H7 (cell line): ENCODE data around the gene HEPHL1. TPM values are rescaled to one million over a fixed set of nuclear protein-coding genes. Genes with fewer than 3 reads are reported as not detected.

ENCODE experiments used
- DNase-seq: peaks from one replicate; pipeline ENCODE4 v3.0.0; 2012
- H3K27me3 ChIP-seq: 2 replicates; pipeline ENCODE4 v1.6.0; 2011; ENCODE audit warnings: mild to moderate bottlenecking, low read length; ENCODE audit not compliant: control insufficient read depth, insufficient read depth
- H3K36me3 ChIP-seq: replicated peaks from 2 replicates; pipeline ENCODE4 v1.5.1; 2011; ENCODE audit warnings: low read length; ENCODE audit not compliant: control insufficient read depth, insufficient read depth
- H3K4me3 ChIP-seq: 2 replicates; pipeline ENCODE4 v1.5.1; 2011; ENCODE audit warnings: low read depth, mild to moderate bottlenecking, control low read depth, low read length, moderate library complexity; ENCODE audit not compliant: insufficient read depth
- total RNA-seq: library from RNA; depleted of rRNA; stranded (reverse); fragments of >200 nt; shearing (Covaris generic); gene quantifications from 2 replicates; pipeline ENCODE4 v1.2.3, GENCODE V29; 2014

The HEPHL1 gene
- total RNA-seq, 1 experiment from 2014 or later = not detected

DNA sequence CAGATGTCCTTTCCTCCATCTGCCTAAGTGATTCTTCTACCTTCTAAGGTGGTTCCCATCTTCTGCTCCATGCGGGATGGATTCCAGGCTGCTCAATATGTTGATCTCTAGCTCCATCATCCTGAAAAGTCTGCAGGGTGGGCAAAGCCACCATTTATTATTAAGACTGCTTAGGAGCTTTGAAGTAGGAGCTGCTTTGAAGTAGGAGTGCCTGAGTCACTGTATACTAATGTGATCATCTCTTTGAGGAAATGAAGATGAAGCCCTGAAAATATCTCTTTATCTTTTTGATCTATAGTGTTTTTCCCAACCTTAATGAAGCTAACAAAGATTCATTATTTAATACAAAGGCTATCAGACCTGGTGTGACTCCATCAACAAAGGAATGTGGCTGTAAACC is 13.1 kb downstream of the HEPHL1 start:
- Histone ChIP-seq H3K36me3 (no peaks in the 10 kb centered on the region), H3K4me3 (no peak overlapping the region), H3K27me3 (no peaks in the 10 kb centered on the region)
- DNase-seq = no peak

DNA sequence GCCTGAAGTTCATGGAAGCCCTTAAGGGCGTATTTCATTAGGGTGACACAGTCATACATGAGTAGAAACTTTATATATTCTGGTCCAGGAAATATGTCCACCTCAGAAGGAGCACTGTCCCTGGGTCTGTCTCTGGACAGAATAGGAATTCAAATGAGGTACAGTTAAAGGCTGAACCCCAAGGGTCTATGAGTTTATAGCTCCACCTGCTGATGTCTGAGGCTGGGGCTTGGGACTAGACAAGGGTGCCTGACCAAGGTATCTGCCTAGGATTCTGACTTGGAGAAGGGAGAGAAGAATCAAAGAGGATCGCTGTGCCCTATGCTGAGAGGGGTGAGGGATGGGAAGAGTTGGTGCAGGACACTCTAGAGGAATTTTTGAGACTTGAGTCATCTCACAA is 14.9 kb downstream of the HEPHL1 start:
- DNase-seq = no peak
- Histone ChIP-seq H3K36me3 (no peaks in the 10 kb centered on the region), H3K27me3 (no peaks in the 10 kb centered on the region), H3K4me3 (no peak overlapping the region)

- Histone ChIP-seq H3K36me3 (no peaks in the 10 kb centered on the region), H3K27me3 (no peaks in the 10 kb centered on the region), H3K4me3 (no peak overlapping the region)
- DNase-seq = no peak
These were observed 22.1 kb downstream of the HEPHL1 start for GRCh38 chr11:94043241-94043640.

- Histone ChIP-seq H3K4me3 (no peak overlapping the region), H3K36me3 (no peaks in the 10 kb centered on the region), H3K27me3 (no peaks in the 10 kb centered on the region)
- no peak for DNase-seq
These were observed 25.6 kb downstream of the HEPHL1 start for GRCh38 chr11:94046796-94047195.

DNA sequence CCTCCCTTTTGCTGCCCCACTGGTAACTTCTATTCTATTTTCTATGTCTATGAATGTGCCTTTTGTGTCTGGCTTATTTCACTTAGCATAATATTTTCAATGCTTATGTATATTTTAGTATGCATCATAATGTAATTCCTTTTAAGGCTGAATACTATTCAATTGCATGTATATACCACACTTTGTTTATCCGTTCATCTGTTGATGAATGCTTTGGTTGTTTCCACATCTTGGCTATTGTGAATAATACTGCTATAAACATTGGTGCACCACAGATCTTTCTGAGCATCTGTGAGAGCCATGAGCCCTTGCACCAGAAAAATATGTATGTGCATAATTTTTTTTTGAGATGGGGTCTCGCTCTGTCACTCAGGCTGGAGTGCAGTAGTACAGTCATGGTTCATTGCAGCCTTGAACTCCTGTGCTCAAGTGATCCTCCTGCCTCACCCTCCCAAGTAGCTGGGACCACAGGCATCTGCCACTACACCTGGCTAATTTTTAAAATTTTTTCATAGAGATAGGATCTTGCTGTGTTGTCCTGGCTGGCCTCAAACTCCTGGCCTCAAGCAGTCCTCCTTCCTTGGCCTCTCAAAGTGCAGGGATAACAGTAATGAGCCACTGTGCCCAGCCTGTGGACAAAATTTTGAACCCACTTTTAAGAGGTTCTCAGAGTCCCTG is 27.0 kb downstream of the HEPHL1 start:
- Histone ChIP-seq H3K4me3 (no peak overlapping the region), H3K36me3 (no peaks in the 10 kb centered on the region), H3K27me3 (no peaks in the 10 kb centered on the region)
- no peak for DNase-seq

GRCh38 chr11:94049351-94049750 is 28.2 kb downstream of the HEPHL1 start:
- no peak for DNase-seq

DNA sequence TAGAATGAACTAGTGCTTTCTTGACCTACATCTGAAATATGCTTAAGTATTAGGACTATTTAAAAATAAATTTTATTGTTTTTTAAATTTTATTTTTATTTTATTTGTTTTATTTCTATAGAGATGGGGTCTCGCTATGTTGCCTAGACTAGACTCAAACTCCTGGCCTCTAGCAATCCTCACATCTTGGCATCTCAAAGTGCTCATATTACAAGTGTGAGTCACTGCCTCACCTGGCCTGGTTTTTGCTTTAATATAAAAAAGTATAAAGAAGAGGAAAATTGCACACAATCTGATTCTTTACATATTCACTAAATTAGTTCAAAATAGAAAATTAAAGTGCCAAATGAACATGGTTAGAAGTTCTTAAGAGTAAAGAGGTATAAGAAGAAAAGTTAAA is 37.5 kb downstream of the HEPHL1 start:
- DNase-seq = no peak
- no peak overlapping the region for H3K4me3 ChIP-seq
- H3K27me3 ChIP-seq = no peaks in the 10 kb centered on the region
- H3K36me3 ChIP-seq = no peaks in the 10 kb centered on the region

More at GRCh38 chr11:94049351-94049750, 28.2 kb downstream of the HEPHL1 start:
- H3K36me3 ChIP-seq = no peaks in the 10 kb centered on the region
- no peak overlapping the region for H3K4me3 ChIP-seq
- no peaks in the 10 kb centered on the region for H3K27me3 ChIP-seq

GRCh38 chr11:94059065-94059464 is 37.9 kb downstream of the HEPHL1 start:
- Histone ChIP-seq H3K27me3 (no peaks in the 10 kb centered on the region), H3K36me3 (no peaks in the 10 kb centered on the region), H3K4me3 (no peak overlapping the region)
- no peak for DNase-seq

- no peaks in the 10 kb centered on the region for H3K27me3 ChIP-seq
- H3K36me3 ChIP-seq = no peaks in the 10 kb centered on the region
- H3K4me3 ChIP-seq = no peak overlapping the region
- no peak for DNase-seq
These were observed 39.2 kb downstream of the HEPHL1 start for GRCh38 chr11:94060401-94060800.

- no peak for DNase-seq
- H3K36me3 ChIP-seq = no peaks in the 10 kb centered on the region
- no peaks in the 10 kb centered on the region for H3K27me3 ChIP-seq
- no peak overlapping the region for H3K4me3 ChIP-seq
These were observed 41.2 kb downstream of the HEPHL1 start for GRCh38 chr11:94062360-94062759.

DNA sequence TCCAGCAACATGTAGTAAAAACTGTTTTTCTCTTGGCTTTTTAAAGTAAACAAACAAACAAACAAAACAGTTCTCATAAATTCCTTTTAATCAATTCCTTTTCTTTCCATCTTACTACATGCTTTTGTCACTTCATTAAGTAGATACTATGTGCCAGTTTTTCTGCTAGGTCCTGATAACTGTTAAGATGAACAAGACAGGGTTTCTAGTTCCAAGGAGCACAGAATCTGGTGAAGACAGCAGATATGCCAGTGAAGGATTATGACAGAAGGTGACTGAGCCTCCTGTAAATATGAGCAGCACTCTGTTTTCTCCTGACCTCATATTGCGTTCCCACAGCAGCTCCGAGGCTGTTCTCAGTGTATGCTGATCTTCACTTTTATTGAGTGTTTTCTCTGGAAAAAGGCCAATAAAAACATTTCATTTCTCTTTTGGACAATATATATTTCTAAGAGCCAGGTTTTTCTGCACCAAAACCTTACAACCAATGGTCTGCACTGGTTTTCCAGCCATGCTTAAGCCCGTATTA is 45.8 kb downstream of the HEPHL1 start:
- no peaks in the 10 kb centered on the region for H3K36me3 ChIP-seq
- H3K4me3 ChIP-seq = no peak overlapping the region
- no peak for DNase-seq
- no peaks in the 10 kb centered on the region for H3K27me3 ChIP-seq

DNA sequence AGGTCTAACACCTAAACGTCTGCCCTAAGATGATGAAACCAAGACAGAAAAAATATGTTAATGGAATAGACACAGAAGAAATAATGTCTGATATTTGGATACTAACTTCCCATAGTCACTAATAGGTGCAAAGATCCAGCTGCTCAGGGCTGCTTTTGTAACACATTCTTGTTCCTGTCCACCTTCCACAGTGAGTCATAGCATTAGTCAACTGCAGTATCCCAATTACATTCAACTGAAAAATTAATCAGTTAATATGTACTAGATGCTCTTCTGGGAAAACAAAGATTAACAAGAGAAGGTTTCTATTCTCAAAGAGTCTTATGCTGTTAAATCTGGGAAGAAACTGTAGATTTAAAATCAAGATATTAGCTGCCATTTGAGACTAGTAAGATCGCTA is 47.6 kb downstream of the HEPHL1 start:
- Histone ChIP-seq H3K36me3 (no peaks in the 10 kb centered on the region), H3K4me3 (no peak overlapping the region), H3K27me3 (no peaks in the 10 kb centered on the region)
- DNase-seq = no peak

GRCh38 chr11:94077552-94078293 is 56.6 kb downstream of the HEPHL1 start:
- DNase-seq = no peak
- no peaks in the 10 kb centered on the region for H3K27me3 ChIP-seq
- no peaks in the 10 kb centered on the region for H3K36me3 ChIP-seq
- no peak overlapping the region for H3K4me3 ChIP-seq

- no peaks in the 10 kb centered on the region for H3K27me3 ChIP-seq
- DNase-seq = no peak
- H3K36me3 ChIP-seq = no peaks in the 10 kb centered on the region
- H3K4me3 ChIP-seq = no peak overlapping the region
These were observed 63.0 kb downstream of the HEPHL1 start for GRCh38 chr11:94084164-94084563.

DNA sequence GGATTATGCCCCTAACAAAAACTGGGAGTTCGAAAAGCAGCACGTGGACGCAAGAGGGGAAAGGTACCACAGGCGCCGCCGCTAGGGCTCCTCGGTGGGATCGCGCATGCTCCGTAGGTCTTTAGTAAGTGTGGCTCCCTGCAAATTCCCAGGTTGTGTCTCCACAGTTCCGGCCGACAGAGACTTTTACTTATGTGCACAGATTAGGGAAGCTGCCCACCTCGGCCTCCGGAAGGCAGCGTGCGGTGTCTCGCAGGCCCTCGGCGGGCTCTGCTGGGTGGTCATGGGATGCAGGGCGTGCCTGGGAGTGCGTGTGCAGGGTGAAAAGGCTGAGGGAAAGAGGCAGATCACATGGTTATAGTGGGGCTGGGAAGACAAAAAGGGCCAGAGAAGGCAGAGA is 67.8 kb downstream of the HEPHL1 start:
- Histone ChIP-seq H3K36me3 (no peaks in the 10 kb centered on the region), H3K27me3 (no peaks in the 10 kb centered on the region), H3K4me3 (no peak overlapping the region)
- no peak for DNase-seq
